ENCODE measurements around the gene KRT15. TPM values are rescaled to one million over a fixed set of nuclear protein-coding genes. Genes with fewer than 3 reads are reported as not detected.

The KRT15 gene
- total and polyA plus RNA-seq, 2 donors (not counting 1 experiment from before 2014, with no cell fraction given): not detected

DNA sequence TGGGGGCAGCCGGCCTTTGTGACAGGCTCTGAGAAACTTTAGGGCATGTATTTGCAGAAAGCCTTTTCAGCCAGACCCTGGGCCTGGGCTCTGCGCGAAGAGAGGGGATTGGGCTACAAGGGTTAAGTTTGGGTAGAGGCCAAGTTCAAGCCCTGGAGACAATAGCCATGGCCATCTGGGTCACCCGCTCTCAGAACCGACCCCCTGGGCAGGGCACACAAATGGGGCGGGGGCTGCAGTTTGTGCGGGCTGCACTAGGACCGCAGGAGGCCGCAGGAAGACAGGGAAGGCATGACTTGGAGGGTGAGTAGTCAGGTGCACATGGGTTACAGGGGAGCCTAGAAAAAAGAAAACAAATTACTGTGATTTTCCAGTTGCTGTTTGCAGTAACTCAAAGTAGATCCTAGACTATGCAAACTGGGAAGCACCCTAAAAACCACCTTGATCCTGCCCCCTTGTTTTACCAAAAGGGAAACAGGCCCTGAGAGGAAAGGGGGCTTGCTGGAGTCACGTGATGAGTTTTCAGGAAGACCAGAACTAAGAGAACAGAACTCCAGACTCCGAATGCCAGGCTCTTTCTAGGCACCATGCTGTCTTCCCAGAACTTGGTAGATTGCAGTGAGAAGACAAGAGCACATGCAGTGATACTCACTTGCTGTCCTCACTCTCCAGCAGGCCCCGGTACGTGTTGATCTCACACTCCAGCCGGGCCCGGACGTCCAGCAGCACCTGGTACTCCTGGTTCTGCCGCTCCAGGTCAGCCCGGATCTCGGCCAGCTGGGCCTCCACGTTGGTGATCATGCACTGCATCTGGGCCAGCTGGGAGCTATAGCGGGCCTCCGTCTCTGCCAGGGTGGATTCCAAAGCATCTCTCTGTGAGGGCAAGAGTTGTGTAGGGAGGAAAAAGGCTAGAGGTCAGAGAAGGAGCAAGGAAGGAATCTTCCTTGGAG, 41.5 kb downstream of the KRT15 start:
- intact Hi-C loops (cut with micrococcal nuclease): no loop called here
- Histone ChIP-seq H3K36me3 (replicated peaks in 1 of 2; ENCODE audit: control extremely low read depth in 1 of 2, control insufficient read depth in 1 of 2, extremely low read depth in 1 of 2, insufficient read depth in 2 of 2, low read length in 1 of 2) (no peaks in the 10 kb centered on the region), H3K4me3 (ENCODE audit: control extremely low read depth in 1 of 5, extremely low read depth in 1 of 5, insufficient read depth in 1 of 5, low read depth in 2 of 5, low read length in 4 of 5) (no peak overlapping the region), H3K79me2 (ENCODE audit: control insufficient read depth, insufficient read depth, low read length) (no peaks in the 10 kb centered on the region), H2AFZ (ENCODE audit: insufficient read depth, low read depth, low read length, poor library complexity, severe bottlenecking) (no peak overlapping the region), H4K20me1 (ENCODE audit: control insufficient read depth, insufficient read depth, low read length, poor library complexity, severe bottlenecking) (no peaks in the 10 kb centered on the region), H3K4me1 (ENCODE audit: control insufficient read depth in 2 of 2, insufficient read depth in 2 of 2, low read length in 2 of 2) (peaks cover 4 to 6% of the 10 kb centered on the region in 2 donors), H3K4me2 (replicated peaks; ENCODE audit: low read depth, low read length, poor library complexity, severe bottlenecking) (no peak overlapping the region), H3K9ac (ENCODE audit: low read length) (no peak overlapping the region), H3K27ac (ENCODE audit: low read length in 2 of 2) (no peak overlapping the region), H3K27me3 (replicated peaks in 1 of 4; ENCODE audit: control extremely low read depth in 1 of 4, control insufficient read depth in 3 of 4, insufficient read depth in 4 of 4, low read length in 3 of 4) (no peaks in the 10 kb centered on the region), H3K9me3 (ENCODE audit: control extremely low read depth in 1 of 3, control insufficient read depth in 2 of 3, insufficient read depth in 1 of 3, low read length in 2 of 3) (no peaks in the 10 kb centered on the region)
- no peak for DNase-seq
- peaks cover 5% of the 10 kb centered on the region for H3K27me3 Mint-ChIP-seq
- no peak for ATAC-seq (ENCODE audit: low read depth)
- no peak overlapping the region for H3K27ac Mint-ChIP-seq
- H3K4me1 Mint-ChIP-seq: peaks cover 4% of the 10 kb centered on the region
- ChIA-PET CTCF (no interaction called here), POLR2A (no interaction called here)
- TF ChIP-seq, protein P1, sequence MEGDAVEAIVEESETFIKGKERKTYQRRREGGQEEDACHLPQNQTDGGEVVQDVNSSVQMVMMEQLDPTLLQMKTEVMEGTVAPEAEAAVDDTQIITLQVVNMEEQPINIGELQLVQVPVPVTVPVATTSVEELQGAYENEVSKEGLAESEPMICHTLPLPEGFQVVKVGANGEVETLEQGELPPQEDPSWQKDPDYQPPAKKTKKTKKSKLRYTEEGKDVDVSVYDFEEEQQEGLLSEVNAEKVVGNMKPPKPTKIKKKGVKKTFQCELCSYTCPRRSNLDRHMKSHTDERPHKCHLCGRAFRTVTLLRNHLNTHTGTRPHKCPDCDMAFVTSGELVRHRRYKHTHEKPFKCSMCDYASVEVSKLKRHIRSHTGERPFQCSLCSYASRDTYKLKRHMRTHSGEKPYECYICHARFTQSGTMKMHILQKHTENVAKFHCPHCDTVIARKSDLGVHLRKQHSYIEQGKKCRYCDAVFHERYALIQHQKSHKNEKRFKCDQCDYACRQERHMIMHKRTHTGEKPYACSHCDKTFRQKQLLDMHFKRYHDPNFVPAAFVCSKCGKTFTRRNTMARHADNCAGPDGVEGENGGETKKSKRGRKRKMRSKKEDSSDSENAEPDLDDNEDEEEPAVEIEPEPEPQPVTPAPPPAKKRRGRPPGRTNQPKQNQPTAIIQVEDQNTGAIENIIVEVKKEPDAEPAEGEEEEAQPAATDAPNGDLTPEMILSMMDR (IDR thresholded peaks at IDR 0.05): no peak
- no peak for TF ChIP-seq EZH2 (IDR thresholded peaks at IDR 0.05; ENCODE audit: borderline replicate concordance, insufficient read depth, low read depth, low read length, poor library complexity, severe bottlenecking)
- 93% methylated on average over 20 of the region's 22 CpGs for WGBS (ENCODE audit: insufficient coverage)
- H3K4me3 Mint-ChIP-seq: no peak overlapping the region
- H3K9me3 Mint-ChIP-seq (ENCODE audit: insufficient read depth): no peaks in the 10 kb centered on the region

DNA sequence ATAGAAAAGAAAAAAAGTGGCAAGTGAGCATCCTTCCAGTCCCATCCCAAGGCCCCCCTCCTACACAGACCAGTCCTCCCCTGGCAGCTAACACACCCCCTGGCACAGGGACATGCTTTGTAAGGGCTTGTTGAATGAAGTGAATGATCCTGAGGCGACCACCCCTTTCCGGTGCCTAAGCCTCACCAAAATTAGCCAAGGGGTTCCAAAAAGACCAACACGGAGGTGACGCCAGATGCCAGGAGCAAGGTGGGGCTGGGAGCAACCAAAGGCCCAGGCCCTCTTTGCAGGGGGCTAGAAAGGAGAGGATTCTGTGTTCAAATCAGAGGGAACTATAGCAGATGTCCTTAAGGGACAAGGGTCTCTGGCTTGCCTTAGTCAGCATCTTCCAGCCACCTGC, 43.3 kb downstream of the KRT15 start:
- no peaks in the 10 kb centered on the region for H3K27me3 ChIP-seq (replicated peaks in 1 of 4; ENCODE audit: control extremely low read depth in 1 of 4, control insufficient read depth in 3 of 4, insufficient read depth in 4 of 4, low read length in 3 of 4)
- no peak overlapping the region for H3K4me2 ChIP-seq (replicated peaks; ENCODE audit: low read depth, low read length, poor library complexity, severe bottlenecking)
- H3K4me3 ChIP-seq (ENCODE audit: control extremely low read depth in 1 of 5, extremely low read depth in 1 of 5, insufficient read depth in 1 of 5, low read depth in 2 of 5, low read length in 4 of 5): no peak overlapping the region
- H3K4me3 Mint-ChIP-seq: no peak overlapping the region
- H4K20me1 ChIP-seq (ENCODE audit: control insufficient read depth, insufficient read depth, low read length, poor library complexity, severe bottlenecking): no peaks in the 10 kb centered on the region
- no peak for TF ChIP-seq EZH2 (IDR thresholded peaks at IDR 0.05; ENCODE audit: borderline replicate concordance, insufficient read depth, low read depth, low read length, poor library complexity, severe bottlenecking)
- TF ChIP-seq, protein P1 (IDR thresholded peaks at IDR 0.05): no peak
- intact Hi-C loops (cut with micrococcal nuclease): no loop called here
- no peak overlapping the region for H2AFZ ChIP-seq (ENCODE audit: insufficient read depth, low read depth, low read length, poor library complexity, severe bottlenecking)
- H3K9me3 Mint-ChIP-seq (ENCODE audit: insufficient read depth): peaks cover 2% of the 10 kb centered on the region
- H3K27ac ChIP-seq (ENCODE audit: low read length in 2 of 2): no peak overlapping the region
- no peak overlapping the region for H3K27ac Mint-ChIP-seq
- ChIA-PET POLR2A (no interaction called here), CTCF (no interaction called here)
- peaks cover 7% of the 10 kb centered on the region for H3K27me3 Mint-ChIP-seq
- no peak overlapping the region for H3K9ac ChIP-seq (ENCODE audit: low read length)
- H3K36me3 ChIP-seq (replicated peaks in 1 of 2; ENCODE audit: control extremely low read depth in 1 of 2, control insufficient read depth in 1 of 2, extremely low read depth in 1 of 2, insufficient read depth in 2 of 2, low read length in 1 of 2): no peaks in the 10 kb centered on the region
- H3K4me1 Mint-ChIP-seq: peaks cover 4% of the 10 kb centered on the region
- H3K79me2 ChIP-seq (ENCODE audit: control insufficient read depth, insufficient read depth, low read length): no peaks in the 10 kb centered on the region
- H3K4me1 ChIP-seq (ENCODE audit: control insufficient read depth in 2 of 2, insufficient read depth in 2 of 2, low read length in 2 of 2): peaks cover 4 to 6% of the 10 kb centered on the region in 2 donors
- no peaks in the 10 kb centered on the region for H3K9me3 ChIP-seq (ENCODE audit: control extremely low read depth in 1 of 3, control insufficient read depth in 2 of 3, insufficient read depth in 1 of 3, low read length in 2 of 3)
- 95% methylated on average over 4 of the region's 4 CpGs for WGBS (ENCODE audit: insufficient coverage)
- DNase-seq (no peak), ATAC-seq (ENCODE audit: low read depth) (no peak)

All from B cell (primary cell).